ENCODE results near the gene PRKAG2. TPM values are rescaled to one million over a fixed set of nuclear protein-coding genes. Genes with fewer than 3 reads are reported as not detected.
"Not testable (repeated sequence)": the region's sequence is repeated elsewhere in the genome, so short reads cannot be mapped to it uniquely, and the experiment has no call there.

PRKAG2 gene
- total and polyA plus RNA-seq, 8 donors: 12.9 to 34.6 (median 18.0) TPM

DNA sequence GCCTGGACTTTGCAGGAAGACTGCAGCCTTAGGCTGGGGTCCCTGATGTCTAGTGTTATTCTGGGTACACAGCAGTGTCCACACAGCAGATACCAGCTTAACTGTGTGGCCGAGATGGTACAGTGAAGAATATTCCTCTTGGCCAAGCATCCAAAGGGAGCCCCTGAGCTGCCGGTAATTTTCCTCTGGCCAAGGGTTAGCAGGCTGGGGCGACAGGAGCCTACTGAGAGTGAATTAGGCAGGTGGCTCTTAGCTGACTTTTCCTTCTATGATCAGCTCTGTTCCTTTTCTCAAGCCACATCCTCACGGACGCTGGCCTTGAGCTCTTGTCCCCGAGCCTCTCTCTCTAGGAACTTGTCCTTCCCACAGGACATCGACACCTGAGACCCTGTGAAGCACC, 29.8 kb downstream of the PRKAG2 start:
- DNase-seq (peak in 1 of 4 donors; percentile 22), ATAC-seq (no peak)
- Histone ChIP-seq H3K27me3 (no peaks in the 10 kb centered on the region), H3K27ac (no peak overlapping the region), H3K4me1 (peaks cover 13 to 76% of the 10 kb centered on the region in 2 donors), H3K36me3 (no peaks in the 10 kb centered on the region), H3K4me3 (no peak overlapping the region), H3K9me3 (no peaks in the 10 kb centered on the region)
- TF ChIP-seq, protein P1, sequence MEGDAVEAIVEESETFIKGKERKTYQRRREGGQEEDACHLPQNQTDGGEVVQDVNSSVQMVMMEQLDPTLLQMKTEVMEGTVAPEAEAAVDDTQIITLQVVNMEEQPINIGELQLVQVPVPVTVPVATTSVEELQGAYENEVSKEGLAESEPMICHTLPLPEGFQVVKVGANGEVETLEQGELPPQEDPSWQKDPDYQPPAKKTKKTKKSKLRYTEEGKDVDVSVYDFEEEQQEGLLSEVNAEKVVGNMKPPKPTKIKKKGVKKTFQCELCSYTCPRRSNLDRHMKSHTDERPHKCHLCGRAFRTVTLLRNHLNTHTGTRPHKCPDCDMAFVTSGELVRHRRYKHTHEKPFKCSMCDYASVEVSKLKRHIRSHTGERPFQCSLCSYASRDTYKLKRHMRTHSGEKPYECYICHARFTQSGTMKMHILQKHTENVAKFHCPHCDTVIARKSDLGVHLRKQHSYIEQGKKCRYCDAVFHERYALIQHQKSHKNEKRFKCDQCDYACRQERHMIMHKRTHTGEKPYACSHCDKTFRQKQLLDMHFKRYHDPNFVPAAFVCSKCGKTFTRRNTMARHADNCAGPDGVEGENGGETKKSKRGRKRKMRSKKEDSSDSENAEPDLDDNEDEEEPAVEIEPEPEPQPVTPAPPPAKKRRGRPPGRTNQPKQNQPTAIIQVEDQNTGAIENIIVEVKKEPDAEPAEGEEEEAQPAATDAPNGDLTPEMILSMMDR (IDR thresholded peaks at IDR 0.05): no peak
- intact Hi-C loops (cut with DNase I): no loop called here

DNA sequence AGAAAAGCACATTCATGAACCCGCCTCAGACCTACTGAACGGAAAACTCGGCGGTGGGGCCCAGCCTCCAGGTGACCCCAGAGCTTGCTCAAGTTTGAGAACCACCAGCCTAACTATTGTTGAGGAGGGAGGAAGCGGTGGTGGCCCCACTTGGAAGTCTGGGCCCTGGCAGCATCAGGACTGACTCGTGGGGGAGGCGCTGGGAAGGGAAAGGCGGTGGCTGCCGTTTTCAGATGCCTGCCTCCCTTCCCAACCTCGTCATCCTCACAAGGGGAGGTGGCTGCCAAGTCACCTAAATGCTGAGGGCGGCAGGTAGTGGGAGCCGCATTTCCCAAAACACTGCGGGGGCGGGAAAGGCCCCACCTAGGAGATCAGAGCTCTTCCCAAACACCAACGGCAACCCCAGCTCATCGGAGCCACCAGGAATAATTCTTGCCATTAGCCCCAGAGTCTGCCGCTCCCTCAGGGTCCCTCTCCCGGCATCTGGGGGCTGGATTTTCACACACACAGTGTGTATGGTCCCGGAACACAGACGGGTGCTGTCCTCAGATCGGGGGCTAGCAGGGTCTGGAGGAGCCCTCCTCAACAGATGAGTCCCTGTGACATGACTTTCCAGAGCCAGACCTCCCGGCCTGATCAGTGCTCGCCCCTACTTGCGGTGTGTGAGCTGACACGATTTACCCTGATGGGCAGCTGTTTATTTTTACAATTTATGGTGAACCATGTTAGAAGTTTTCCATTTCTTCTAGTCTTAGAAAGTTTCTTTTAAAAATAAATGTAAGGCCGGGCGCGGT, 31.3 kb downstream of the PRKAG2 start:
- Histone ChIP-seq H3K27me3 (no peaks in the 10 kb centered on the region), H3K27ac (no peak overlapping the region), H3K36me3 (no peaks in the 10 kb centered on the region), H3K4me3 (no peak overlapping the region), H3K9me3 (no peaks in the 10 kb centered on the region), H3K4me1 (peaks cover 2 to 61% of the 10 kb centered on the region in 2 donors)
- ATAC-seq (no peak), DNase-seq (peak in 1 of 4 donors; percentile 57)
- TF ChIP-seq, protein P1 (IDR thresholded peaks at IDR 0.05): no peak
- intact Hi-C loops (cut with DNase I): no loop called here

DNA sequence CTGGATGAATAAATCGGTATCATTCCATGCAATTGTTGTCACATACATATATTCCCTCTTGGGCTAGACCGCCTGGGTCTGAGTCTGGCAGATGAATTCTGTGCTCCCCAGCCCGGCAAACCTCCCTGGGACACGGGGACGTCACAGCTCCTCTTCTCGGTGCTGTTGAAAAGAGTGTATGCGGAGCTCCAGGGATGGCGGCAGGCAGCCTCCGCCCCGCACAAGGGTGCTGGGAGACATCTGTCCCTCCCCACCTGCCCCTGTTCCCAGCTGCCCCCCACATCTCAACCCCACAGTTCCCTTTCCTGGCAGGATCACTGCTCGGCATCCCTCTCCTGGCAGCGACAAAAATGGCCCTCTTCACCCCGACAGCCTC, 32.1 kb downstream of the PRKAG2 start:
- DNase-seq (peak in 1 of 4 donors; percentile 62), ATAC-seq (no peak)
- Histone ChIP-seq H3K9me3 (no peaks in the 10 kb centered on the region), H3K36me3 (no peaks in the 10 kb centered on the region), H3K27ac (peak overlapping the region in 1 of 2 donors; percentile 76), H3K4me3 (no peak overlapping the region), H3K4me1 (peaks cover 0 to 56% of the 10 kb centered on the region in 2 donors), H3K27me3 (no peaks in the 10 kb centered on the region)
- TF ChIP-seq, protein P1 (IDR thresholded peaks at IDR 0.05): no peak
- intact Hi-C loops (cut with DNase I): no loop called here

DNA sequence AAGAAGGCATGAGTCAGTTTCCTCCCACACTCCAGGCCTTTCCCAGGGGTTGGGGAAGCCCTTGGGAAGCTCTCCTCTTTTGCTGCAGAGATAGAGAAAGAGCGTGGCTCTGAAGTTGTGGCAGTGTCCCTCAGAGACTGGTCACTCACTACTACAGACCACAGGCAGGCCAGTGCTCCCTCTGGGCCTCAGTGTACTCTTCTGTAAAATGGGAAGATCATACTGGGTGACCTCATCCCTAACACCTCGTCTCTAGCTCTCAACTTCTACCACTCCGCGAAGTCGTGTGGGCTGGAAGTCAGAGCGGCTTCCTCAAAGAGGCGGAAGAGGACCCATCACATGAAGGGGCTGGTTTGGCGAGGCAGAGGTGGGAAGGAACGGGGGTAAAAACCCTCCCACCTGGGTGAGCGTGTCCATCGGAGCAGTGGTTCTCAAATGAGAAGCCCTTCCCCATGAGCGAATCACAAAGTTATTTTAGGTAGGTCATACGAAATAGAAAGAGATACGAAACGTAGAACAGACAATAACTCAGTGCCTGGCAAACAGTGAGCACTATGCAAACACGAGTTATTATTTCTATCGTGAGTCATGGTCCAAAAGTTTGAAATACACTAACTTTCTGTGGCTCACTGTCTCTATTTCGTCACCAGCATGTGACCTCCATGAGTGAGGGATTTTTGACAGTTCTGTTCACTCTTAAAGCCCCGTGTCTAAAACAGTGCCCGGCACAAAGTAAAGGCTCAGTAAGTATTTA, 32.7 kb downstream of the PRKAG2 start:
- no peaks in the 10 kb centered on the region for H3K9me3 ChIP-seq
- H3K27ac ChIP-seq: peak overlapping the region in 1 of 2 donors; percentile 76
- H3K36me3 ChIP-seq: no peaks in the 10 kb centered on the region
- TF ChIP-seq, protein P1 (IDR thresholded peaks at IDR 0.05): no peak
- intact Hi-C loops (cut with DNase I): no loop called here
- H3K4me3 ChIP-seq: no peak overlapping the region
- H3K4me1 ChIP-seq: peaks cover 0 to 56% of the 10 kb centered on the region in 2 donors
- DNase-seq (peak in 1 of 4 donors; percentile 42), ATAC-seq (peak; percentile 48)
- H3K27me3 ChIP-seq: no peaks in the 10 kb centered on the region

DNA sequence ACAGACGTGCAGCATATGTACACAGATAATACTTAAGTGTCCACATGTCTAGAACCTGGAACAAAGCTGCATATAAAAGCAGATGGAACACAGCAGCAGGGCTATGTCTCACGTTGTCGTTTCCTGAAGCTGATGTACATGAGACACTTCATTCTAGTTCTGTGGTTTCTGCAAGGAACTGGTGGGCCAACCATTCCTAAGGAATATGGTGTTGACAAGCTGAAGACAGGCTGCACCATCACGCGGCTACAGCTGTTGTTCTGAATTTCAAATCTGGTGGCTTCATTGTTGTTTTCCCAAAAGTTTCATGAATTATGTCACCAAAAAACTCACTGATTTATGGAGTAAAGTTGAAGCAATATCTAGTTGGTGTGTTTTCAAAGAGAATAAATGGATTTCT, 33.7 kb downstream of the PRKAG2 start:
- Histone ChIP-seq H3K4me1 (peaks cover 0 to 60% of the 10 kb centered on the region in 2 donors), H3K36me3 (no peaks in the 10 kb centered on the region), H3K4me3 (no peak overlapping the region), H3K9me3 (no peaks in the 10 kb centered on the region), H3K27ac (peak overlapping the region in 1 of 2 donors; percentile 76), H3K27me3 (no peaks in the 10 kb centered on the region)
- ATAC-seq (peak; percentile 9), DNase-seq (no peak)
- TF ChIP-seq, protein P1 (IDR thresholded peaks at IDR 0.05): no peak
- intact Hi-C loops (cut with DNase I): no loop called here

DNA sequence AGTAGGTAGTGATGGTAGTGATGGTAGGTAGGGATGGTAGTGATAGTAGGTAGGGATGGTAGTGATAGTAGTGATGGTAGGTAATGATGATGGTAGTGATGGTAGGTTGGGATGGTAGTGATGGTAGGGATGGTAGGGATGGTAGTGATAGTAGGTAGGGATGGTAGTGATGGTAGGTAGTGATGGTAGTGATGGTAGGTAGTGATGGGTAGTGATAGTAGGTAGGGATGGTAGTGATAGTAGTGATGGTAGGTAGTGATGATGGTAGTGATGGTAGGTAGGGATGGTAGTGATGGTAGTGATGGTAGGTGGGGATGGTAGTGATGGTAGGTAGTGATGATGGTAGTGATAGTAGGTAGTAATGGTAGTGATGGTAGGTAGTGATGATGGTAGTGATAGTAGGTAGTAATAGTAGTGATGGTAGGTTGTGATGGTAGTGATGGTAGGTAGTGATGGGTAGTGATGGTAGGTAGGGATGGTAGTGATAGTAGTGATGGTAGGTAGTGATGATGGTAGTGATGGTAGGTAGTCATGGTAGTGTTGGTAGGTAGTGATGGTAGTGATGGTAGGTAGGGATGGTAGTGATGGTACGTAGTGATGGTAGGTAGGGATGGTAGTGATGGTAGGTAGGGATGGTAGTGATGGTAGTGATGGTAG, 35.4 kb downstream of the PRKAG2 start:
- ATAC-seq; H3K27me3 ChIP-seq; H3K36me3 ChIP-seq; H3K4me3 ChIP-seq; H3K27ac ChIP-seq; DNase-seq; intact Hi-C loops (cut with DNase I); H3K9me3 ChIP-seq: not testable (repeated sequence)
- peaks cover 0 to 55% of the 10 kb centered on the region in 2 donors for H3K4me1 ChIP-seq

Measured in left lung (tissue), 10 donors.